ENCODE results near the gene MTF2.

MTF2 gene

GRCh38 chr1:93082313-93082712 is 3.2 kb downstream of the MTF2 start:
- no peak for DNase-seq

DNA sequence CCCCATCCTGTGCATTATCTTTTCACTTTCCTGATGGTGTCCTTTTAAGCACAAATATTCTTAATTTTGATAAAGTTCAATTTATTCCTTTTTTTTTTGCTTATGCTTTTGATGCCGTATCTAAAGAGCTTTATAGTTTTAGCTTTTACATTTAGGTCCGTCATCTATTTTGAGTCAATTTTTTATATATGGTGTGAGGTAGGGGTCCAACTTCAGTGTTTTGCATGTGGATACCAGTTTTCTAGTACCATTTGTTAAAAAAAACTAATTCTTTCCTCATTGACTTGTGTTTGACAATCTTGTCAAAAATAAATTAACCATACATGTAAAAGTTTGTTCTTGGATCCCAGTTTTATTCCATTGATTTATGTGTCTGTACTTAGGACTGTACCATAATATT is 4.9 kb downstream of the MTF2 start:
- DNase-seq = no peak

DNA sequence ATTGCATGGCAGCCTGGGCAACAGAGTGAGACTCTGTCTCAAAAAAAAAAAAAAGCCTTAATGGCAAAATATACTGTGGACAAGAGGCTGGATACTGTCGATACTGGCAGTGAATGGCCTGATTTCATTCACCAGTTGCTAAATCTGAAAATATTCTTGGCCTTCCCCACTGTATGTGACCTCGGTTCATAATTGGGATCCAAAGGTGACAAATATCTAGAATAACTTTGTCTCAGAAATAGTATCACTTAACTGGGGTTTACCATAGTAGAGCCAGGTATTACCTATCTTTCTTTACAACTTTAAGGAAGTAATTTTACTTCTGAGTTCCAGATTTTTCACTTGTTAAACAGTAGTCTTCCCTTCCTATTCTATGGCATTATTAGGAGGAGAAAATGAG is 8.4 kb downstream of the MTF2 start:
- no peak for DNase-seq

DNA sequence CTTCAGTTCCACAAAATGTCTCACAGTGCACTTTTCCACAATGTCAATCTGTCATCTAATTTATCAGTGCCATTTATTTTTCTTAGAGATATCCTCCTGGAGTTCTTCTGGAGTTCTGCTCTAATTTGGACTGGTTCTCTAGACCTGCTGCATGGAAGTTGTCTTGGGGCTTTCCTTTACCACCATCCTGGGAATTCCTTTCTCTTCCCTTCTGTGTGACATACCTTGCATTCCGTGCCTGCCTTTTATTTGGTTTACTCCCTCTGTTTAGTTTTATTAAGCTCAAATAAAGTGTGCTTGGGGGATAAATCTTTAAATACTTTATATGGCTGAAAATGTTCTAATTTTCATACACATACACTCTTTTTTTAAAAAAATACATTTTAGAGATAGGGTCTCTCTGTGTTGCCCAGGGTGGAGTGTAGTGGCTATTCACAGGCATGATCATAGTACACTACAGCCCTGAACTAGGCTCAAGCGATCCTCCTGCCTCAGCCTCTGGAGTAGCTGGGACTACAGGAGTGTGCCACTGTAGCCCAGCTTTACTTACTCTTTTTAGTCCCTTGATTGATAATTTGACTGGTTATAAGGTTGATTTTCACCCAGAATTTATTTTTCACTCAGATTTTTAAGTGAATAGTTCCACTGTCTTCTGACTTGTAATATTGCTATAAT is 14.4 kb downstream of the MTF2 start:
- DNase-seq = no peak

GRCh38 chr1:93095804-93096585 is 16.9 kb downstream of the MTF2 start:
- DNase-seq = no peak

DNA sequence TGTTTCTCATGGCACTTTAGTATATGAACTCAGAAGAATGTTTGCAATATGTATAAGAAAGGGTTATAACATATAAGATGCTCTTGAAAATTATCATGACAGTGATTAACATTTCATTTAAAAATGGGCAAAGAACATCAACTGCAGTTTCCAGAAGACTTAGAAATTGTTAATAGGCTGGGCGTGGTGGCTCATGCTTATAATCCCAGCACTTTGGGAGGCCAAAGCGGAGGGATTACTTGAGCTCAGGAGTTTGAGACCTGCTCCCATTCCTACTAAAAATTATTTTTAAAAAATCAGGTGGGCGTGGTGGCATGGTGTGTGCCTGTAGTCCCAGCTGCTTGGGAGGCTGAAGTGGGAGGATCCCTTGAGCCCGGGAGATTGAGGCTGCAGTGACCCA is 23.1 kb downstream of the MTF2 start:
- DNase-seq = no peak

DNA sequence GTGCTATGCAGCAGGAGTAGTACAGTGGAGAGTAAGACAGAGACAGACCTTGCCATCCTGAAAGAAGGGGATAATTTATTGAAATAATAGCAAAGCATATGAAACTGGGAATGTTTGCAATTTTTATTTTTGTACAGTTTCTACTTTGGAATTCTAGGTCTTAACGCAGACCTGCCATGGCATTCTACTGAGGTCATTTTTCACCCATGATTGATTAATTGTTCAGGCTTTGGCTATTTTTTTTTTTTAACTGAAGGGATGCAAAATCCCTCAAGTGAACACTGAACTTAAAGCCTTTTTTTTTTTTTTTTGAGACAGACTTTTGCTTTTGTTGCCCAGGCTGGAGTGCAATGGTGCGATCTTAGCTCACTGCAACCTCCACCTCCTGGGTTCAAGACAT is 27.1 kb downstream of the MTF2 start:
- no peak for DNase-seq

GRCh38 chr1:93107395-93107794 is 28.3 kb downstream of the MTF2 start:
- DNase-seq = no peak

DNA sequence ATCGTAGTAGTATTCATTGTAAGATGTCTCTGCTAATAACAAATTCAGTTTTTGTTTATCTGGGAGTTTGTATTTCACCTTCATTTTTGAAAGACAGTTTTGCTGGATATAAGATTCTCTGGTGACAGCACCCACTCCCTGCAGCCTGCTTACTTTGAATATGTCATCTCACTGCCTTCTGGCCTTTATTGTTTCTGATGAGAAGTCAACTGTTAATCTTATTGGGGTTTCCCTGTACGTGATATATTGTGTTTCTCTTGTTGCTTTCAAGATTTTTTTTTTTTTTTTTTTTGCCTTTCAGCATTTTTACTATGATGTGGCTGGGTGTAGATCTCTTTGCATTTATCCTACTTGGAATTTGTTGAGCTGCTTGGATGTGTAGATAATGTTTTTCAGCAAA is 29.3 kb downstream of the MTF2 start:
- DNase-seq = no peak

- DNase-seq = no peak
These were observed 30.5 kb downstream of the MTF2 start for GRCh38 chr1:93109578-93109977.

DNA sequence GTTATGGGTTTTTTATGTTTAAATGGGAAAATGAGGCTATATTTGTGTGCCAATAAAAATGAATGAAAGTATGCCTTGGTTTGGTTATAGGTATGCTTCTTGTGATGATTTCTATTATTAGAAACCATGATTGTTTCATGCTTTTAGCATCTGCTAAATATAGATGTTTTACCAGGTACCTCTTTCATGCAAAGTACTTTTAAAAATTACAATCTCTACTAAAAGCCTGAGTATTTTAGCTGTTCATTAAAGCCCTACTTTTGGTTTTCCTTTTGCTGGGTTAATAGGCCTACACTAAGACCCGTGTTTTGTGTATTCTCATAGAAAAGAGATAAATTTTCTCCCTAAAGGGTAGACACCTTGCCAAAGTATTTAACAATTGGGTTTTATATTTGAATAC is 32.0 kb downstream of the MTF2 start:
- DNase-seq = no peak

GRCh38 chr1:93111561-93111960 is 32.5 kb downstream of the MTF2 start:
- no peak for DNase-seq

- no peak for DNase-seq
These were observed 34.0 kb downstream of the MTF2 start for GRCh38 chr1:93113127-93113526.

DNA sequence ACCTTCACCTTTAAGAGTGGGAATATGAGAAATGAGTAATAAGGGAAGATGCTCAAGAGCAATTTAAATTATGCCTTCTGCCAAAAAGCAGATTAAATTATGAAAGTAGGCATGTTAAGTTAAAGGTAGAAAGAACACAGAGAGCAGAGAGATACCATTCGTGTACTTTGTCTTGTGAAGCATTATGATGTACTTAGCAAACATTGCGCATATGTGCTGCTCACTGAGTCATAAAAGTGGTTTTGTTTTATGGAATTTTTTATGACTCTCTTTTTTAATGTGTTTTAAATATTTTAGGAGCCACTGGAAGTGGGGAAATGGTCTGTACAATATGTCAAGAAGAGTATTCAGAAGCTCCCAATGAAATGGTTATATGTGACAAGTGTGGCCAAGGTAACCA is 35.3 kb downstream of the MTF2 start:
- DNase-seq = no peak

DNA sequence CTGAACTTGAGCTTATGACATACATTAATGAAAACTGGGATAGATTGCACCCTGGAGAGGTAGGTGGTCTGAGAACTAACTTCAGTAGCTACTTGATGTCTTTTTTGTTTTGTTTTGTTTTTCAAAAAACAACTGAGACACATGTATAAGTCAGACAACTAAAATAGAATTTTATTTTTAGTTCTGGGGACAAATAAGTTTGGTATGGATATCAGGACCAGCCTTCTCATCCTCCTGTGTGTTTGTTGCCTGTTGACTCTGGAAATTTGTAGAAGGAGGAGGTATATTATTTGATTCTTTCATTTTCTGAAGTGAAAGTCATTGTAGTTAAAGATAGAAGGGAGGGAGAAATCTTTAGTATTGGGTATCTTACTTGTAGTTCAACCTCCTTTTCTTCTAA is 41.5 kb downstream of the MTF2 start:
- no peak for DNase-seq

GRCh38 chr1:93123201-93123783 is 44.2 kb downstream of the MTF2 start:
- no peak for DNase-seq

DNA sequence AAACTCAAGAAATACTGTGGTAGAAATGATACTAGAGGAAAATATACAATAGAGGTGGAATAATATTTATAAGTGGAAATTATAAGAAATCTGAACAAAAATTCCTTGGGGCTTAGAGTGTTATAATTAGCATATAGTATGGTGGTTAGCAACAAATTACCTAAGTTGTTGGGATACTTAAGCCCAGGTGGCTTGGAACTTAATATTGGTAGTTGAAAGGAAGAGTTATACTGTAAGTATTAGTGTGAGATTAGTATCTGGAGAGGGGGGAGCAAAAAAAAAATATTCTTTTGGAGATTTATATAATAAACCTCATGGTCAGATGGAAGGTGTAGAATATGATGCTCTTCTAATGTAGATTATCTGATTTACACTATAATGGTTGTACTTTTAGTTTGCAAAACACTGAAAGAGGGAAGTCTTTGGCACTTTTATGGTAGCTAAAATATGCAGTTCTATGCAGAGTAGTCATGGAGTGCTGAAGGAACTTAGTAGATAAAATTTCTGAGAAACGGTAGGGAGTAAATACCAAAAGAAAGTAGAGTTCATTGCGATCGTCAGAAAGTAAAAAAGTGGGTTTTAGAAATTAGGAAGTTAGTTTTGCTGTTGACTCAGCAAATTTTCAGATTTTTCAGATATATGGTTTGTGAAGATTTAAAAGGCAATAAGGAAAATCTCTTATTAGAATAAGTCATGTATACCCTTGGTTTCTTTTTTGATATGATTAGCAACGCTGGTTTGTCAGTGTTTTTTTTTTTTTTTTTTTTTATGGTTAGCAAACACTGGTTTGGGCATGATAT is 45.7 kb downstream of the MTF2 start:
- no peak for DNase-seq

DNA sequence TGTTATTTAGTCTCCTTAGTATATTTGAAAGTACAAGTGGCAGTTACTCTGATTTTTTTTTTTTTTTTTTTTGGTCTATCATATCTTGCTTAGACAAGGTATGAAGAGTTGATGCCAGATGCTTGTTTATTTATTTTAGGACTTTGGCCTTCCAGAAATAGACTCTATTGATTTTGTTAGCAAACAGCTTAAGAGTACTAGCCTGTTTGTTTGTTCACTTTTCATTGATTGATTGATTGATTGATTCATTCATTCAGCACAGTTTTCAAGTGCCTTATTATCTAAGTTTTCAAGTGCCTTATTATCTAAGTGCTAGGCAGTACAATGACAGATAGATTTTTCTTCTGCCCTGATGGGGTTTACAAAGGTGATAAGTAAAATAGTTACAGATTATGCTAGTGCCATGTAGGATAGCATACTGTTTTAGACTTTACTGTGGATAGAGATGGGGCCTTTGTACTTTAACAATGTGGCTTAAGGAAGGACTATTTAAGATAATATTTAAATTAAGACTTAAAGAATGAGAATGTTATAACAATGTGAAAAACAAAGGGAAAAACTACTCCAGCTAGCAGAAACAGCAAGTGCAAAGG is 50.5 kb downstream of the MTF2 start:
- DNase-seq = no peak

DNA sequence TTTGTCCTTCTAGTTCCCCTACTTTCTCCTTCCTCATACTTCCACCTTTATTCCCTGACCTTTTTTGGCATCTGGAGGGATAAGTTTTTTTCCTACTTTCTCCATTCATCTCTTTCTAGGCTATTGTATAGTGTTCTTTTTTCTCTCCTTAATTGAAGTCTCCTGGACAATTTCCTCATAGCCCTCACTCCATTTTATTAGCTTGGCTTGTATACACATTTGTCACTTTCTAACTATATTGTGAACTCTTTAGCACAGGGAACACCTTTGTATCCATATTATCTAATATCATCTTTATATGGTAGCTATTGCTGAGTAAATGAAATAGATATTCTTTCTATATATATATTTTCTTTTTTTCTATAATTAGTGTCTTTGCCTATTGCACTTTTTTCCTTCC is 53.6 kb downstream of the MTF2 start:
- no peak for DNase-seq

DNA sequence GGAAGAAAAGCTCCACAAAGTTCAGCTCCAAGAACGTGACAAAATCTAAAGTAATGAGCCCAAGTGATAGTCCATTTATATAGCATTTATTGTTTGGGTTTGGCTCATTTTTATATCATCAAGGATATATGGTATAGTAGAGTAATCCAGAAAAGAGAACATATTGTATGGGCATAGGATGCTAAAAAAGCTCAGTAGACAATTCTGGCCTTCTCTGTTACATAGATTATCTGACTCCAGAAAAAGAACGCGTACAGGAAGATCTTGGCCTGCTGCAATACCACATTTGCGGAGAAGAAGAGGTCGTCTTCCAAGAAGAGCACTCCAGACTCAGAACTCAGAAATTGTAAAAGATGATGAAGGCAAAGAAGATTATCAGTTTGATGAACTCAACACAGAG is 57.4 kb downstream of the MTF2 start:
- no peak for DNase-seq

DNA sequence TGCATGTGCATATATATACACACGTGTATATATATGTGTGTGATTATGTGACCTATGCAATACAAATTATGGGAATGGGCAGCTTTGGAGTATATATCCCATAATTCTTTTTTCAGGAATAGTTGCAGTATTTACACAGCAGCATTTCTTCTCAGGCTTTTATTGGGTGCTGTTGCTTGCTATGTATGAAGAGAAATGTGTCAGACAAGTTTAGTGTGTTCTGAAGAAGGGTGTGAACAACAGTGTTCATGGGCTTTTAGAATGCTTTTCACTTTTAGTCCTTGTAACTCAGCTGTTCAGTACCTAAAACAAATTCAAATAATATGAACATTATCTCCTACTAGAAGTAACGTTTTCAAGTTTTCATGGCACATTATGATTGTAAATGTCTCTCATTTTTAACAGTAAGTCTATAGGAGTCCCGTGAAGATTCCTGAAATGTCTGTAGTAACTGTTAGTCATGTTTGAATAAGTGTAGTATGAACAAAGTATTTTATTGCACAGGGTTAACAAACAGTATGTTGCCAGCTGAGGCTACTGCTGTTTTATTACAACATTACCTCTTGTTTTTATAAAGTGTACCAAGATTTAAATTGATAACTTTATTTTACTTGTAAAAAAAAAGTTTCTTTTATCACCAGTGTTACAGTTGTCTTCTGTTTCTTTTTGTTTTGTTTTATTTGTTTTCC is 58.7 kb downstream of the MTF2 start:
- no peak for DNase-seq

Data from anterior cingulate cortex (tissue), 58 donors.